ENCODE results near the gene IL16.

IL16 gene

DNA sequence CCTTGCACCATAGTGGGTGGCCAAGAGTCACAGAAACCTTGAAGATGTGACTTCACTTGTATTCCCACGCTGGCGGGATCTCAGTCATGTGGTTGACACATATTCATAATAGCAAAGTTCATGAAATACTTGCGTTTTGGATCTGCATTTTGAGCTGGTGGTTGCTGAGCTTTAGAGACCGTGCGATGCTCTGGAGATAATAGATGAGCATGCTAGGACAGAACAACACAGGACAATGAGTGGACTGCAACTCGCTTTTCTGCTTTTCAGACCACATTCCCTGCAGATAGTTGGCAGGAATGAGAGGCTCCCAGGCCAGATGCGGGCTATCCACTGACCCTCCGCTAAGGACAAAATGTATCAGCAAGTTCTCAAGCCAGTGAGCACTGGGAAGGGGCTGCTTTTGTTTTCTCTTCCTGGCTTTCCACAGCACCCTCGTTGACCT lies 141.1 kb downstream of the IL16 start:
- H3K4me3 ChIP-seq (ENCODE audit: control insufficient read depth, low read depth, low read length) = peak overlapping the region; percentile 6
- TF ChIP-seq, protein P1, sequence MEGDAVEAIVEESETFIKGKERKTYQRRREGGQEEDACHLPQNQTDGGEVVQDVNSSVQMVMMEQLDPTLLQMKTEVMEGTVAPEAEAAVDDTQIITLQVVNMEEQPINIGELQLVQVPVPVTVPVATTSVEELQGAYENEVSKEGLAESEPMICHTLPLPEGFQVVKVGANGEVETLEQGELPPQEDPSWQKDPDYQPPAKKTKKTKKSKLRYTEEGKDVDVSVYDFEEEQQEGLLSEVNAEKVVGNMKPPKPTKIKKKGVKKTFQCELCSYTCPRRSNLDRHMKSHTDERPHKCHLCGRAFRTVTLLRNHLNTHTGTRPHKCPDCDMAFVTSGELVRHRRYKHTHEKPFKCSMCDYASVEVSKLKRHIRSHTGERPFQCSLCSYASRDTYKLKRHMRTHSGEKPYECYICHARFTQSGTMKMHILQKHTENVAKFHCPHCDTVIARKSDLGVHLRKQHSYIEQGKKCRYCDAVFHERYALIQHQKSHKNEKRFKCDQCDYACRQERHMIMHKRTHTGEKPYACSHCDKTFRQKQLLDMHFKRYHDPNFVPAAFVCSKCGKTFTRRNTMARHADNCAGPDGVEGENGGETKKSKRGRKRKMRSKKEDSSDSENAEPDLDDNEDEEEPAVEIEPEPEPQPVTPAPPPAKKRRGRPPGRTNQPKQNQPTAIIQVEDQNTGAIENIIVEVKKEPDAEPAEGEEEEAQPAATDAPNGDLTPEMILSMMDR (conservative IDR thresholded peaks at IDR 0.05; ENCODE audit: control insufficient read depth, insufficient read depth, low read depth, low read length) = no peak
- DNase-seq (ENCODE audit: low read depth) = peak; percentile 66

DNA sequence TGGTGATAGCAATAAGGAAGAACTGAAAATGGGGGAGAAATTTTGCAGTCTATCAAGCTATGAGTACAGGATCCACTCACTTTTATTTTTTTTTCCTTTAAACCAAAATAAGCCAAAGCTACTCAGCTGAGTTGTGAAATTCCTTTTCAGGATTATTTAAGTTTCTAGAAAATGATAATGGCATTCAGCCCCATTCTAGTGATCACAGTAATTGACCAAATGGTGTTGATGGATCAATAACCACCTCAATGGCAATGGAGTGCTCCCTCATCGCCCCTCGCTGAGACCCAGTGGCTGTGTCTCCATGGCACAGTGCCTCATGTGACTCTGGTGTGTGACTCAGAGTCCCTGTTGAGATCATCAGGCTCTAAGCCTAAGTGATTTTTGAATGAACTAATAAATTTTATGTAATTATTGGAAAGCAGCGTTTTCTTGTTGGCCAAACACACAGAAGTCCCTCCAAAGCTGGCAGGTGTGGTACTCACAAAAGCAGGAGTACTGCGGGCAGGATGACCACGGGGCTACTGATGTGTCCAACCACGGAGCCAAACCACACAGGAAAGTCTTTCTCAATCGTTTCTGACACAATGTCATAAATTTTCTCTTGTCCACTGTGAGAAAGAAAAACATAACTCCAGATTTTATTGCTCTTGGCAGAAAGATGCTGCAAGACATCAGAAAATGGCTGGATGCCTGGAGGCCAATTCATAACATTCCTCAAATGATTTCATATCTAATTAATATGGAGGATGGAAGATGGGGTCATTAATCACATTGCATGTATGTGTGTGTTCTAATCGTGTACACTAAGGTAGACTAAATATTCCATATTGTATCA lies 141.7 kb downstream of the IL16 start:
- peak overlapping the region; percentile 6 for H3K4me3 ChIP-seq (ENCODE audit: control insufficient read depth, low read depth, low read length)
- TF ChIP-seq, protein P1 (conservative IDR thresholded peaks at IDR 0.05; ENCODE audit: control insufficient read depth, insufficient read depth, low read depth, low read length) = no peak
- DNase-seq (ENCODE audit: low read depth) = peak; percentile 96

DNA sequence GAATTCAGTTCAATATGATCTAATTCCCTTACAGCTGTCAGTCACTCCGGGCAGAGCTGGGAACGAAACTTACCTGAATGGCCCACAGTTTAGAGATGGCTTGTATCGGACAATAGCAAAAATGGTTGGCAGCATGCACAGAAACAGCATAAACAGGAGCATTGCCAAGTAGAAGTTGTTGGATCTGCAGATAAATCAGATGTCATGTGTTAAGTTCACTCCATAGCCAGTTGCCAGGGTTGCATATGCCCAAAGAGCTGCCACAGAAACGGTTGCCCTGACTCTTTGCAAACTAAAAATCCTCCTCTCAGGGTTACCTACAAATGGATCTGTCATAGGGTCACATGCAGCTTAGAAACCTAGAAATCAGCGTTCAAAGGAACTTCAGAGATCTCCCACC lies 142.6 kb downstream of the IL16 start:
- H3K4me3 ChIP-seq (ENCODE audit: control insufficient read depth, low read depth, low read length) = no peak overlapping the region
- TF ChIP-seq, protein P1 (conservative IDR thresholded peaks at IDR 0.05; ENCODE audit: control insufficient read depth, insufficient read depth, low read depth, low read length) = no peak
- DNase-seq (ENCODE audit: low read depth) = no peak

DNA sequence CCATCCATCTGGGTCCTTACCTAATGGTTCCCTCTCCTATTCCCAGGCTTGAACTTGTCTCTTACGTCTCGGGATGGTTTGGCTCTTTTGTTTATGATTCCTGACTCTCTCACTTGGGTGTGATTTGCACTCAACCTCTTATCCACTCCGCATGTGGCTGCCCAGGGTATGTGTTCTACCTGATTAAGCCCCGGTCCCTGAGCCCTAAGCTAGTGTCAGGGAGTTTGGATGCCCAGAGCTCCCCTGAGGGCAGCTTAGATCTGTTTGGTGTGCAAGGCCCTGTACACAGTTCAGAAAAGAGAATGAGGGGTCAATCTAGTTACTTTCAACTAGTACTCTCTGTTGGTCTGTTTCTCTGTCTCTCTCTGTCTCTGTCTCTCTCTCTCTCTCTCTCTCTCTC lies 143.2 kb downstream of the IL16 start:
- H3K4me3 ChIP-seq (ENCODE audit: control insufficient read depth, low read depth, low read length) = no peak overlapping the region
- no peak for DNase-seq (ENCODE audit: low read depth)
- TF ChIP-seq, protein P1 (conservative IDR thresholded peaks at IDR 0.05; ENCODE audit: control insufficient read depth, insufficient read depth, low read depth, low read length) = no peak

DNA sequence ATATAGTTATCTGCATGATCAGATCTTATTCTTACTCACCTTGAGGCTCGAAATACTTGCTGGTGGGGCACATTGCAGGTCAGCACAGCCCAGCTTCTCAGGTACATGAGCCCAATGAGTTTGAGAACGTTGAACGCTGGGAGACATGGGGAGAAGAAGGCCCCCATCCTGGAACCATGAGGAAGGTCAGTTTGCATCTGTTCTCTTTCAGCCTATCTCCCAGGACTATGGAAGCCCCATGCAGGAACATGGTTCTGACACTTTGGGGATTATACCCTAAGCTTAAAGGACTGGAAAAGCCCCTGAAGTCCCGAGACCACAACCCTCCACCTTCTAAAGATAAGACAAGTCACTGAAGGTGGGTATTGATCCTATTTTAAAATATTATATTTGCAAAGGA lies 144.7 kb downstream of the IL16 start:
- no peak overlapping the region for H3K4me3 ChIP-seq (ENCODE audit: control insufficient read depth, low read depth, low read length)
- TF ChIP-seq, protein P1 (conservative IDR thresholded peaks at IDR 0.05; ENCODE audit: control insufficient read depth, insufficient read depth, low read depth, low read length) = no peak
- no peak for DNase-seq (ENCODE audit: low read depth)

DNA sequence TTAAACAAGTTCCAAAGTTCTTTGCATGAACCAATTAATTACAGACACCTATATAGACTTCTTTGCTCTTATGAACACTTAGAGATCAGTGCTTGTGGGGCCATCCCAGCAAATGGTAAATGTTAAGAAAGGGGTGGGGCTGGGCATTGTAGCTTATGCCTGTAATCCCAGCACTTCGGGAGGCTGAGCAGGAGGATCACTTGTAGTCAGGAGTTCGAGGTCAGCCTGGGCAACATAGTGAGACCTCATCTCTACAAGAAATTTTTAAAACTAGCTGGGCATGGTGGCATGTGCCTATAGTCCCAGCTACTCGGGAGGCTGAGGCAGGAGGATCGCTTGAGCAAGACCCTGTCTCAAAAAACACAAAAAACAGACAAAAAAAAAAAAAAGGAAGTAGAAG lies 146.7 kb downstream of the IL16 start:
- DNase-seq (ENCODE audit: low read depth) = no peak

More for the DNA sequence above, 146.7 kb downstream of the IL16 start:
- TF ChIP-seq, protein P1 (conservative IDR thresholded peaks at IDR 0.05; ENCODE audit: control insufficient read depth, insufficient read depth, low read depth, low read length) = no peak
- no peak overlapping the region for H3K4me3 ChIP-seq (ENCODE audit: control insufficient read depth, low read depth, low read length)

All from fibroblast of mammary gland (primary cell).